GM21515 (cell line): Measurements from ENCODE around the gene GTF3C4.

Experiments used
- ATAC-seq: cut with Tn5 transposase; IDR thresholded peaks from one replicate; pipeline ENCODE4 v1.9.1; 2021; ENCODE audit not compliant: unreplicated experiment

GTF3C4 gene

GRCh38 chr9:132670457-132671391, at the start of gene GTF3C4:
TSS of gene GTF3C4 (plus strand) at chr9:132670464. CDS start at chr9:132670599, 135 bp downstream.
- ATAC-seq, result peak; percentile 28

- no peak for ATAC-seq
Observed at GRCh38 chr9:132622159-132622558, 48.1 kb upstream of the GTF3C4 start.

- no peak for ATAC-seq
Observed at GRCh38 chr9:132626285-132626684, 44.0 kb upstream of the GTF3C4 start.

- ATAC-seq, result no peak
Observed at GRCh38 chr9:132627106-132627505, 43.2 kb upstream of the GTF3C4 start.

GRCh38 chr9:132627594-132627993, 42.7 kb upstream of the GTF3C4 start:
- no peak for ATAC-seq

GRCh38 chr9:132628746-132629145, 41.5 kb upstream of the GTF3C4 start:
- no peak for ATAC-seq

- ATAC-seq, result no peak
Observed at GRCh38 chr9:132630116-132630515, 40.1 kb upstream of the GTF3C4 start.

- no peak for ATAC-seq
Observed at GRCh38 chr9:132630811-132631210, 39.5 kb upstream of the GTF3C4 start.

GRCh38 chr9:132631280-132631679, 39.0 kb upstream of the GTF3C4 start:
- ATAC-seq, result no peak

- ATAC-seq, result no peak
Observed at GRCh38 chr9:132631685-132632084, 38.6 kb upstream of the GTF3C4 start.

- ATAC-seq, result no peak
Observed at GRCh38 chr9:132632413-132633129, 37.7 kb upstream of the GTF3C4 start.

- ATAC-seq, result no peak
Observed at GRCh38 chr9:132634327-132634726, 35.9 kb upstream of the GTF3C4 start.

- ATAC-seq, result no peak
Observed at GRCh38 chr9:132637351-132637750, 32.9 kb upstream of the GTF3C4 start.

GRCh38 chr9:132637801-132638200, 32.5 kb upstream of the GTF3C4 start:
- ATAC-seq, result no peak

- ATAC-seq, result no peak
Observed at GRCh38 chr9:132638240-132638639, 32.0 kb upstream of the GTF3C4 start.

- ATAC-seq, result no peak
Observed at GRCh38 chr9:132639322-132639721, 30.9 kb upstream of the GTF3C4 start.

GRCh38 chr9:132641216-132641615, 29.0 kb upstream of the GTF3C4 start:
- ATAC-seq, result no peak

- ATAC-seq, result no peak
Observed at GRCh38 chr9:132644251-132644650, 26.0 kb upstream of the GTF3C4 start.

- no peak for ATAC-seq
Observed at GRCh38 chr9:132645306-132645705, 25.0 kb upstream of the GTF3C4 start.

- ATAC-seq, result no peak
Observed at GRCh38 chr9:132645711-132646110, 24.6 kb upstream of the GTF3C4 start.

GRCh38 chr9:132646726-132647125, 23.5 kb upstream of the GTF3C4 start:
- no peak for ATAC-seq

- no peak for ATAC-seq
Observed at GRCh38 chr9:132647355-132647754, 22.9 kb upstream of the GTF3C4 start.
